Activated CD8-positive, alpha-beta memory T cell treated with anti-CD3 and anti-CD28 coated beads for 4 hours (primary cell): Measurements from ENCODE around the gene EPN2.

Source experiments
- DNase-seq, 2 donors: peaks; one replicate each; pipeline ENCODE4 v3.0.0-alpha.2; 2020; ENCODE audit warnings: low read depth in 2 of 2

EPN2 gene

GRCh38 chr17:19294443-19294842 lies 57.3 kb downstream of the EPN2 start:
- no peak for DNase-seq

- no peak for DNase-seq
Measured at GRCh38 chr17:19295473-19296135, 58.4 kb downstream of the EPN2 start.

GRCh38 chr17:19296786-19297778 lies 59.9 kb downstream of the EPN2 start:
- DNase-seq = no peak

GRCh38 chr17:19298569-19299213 lies 61.5 kb downstream of the EPN2 start:
- DNase-seq = no peak

- DNase-seq = no peak
Measured at GRCh38 chr17:19299214-19299747, 62.1 kb downstream of the EPN2 start.

GRCh38 chr17:19299866-19300265 lies 62.7 kb downstream of the EPN2 start:
- DNase-seq = no peak

- no peak for DNase-seq
Measured at GRCh38 chr17:19301274-19301951, 64.2 kb downstream of the EPN2 start.

- no peak for DNase-seq
Measured at GRCh38 chr17:19301973-19302372, 64.8 kb downstream of the EPN2 start.

GRCh38 chr17:19302791-19303331 lies 65.7 kb downstream of the EPN2 start:
- DNase-seq = no peak

GRCh38 chr17:19303367-19303776 lies 66.2 kb downstream of the EPN2 start:
- DNase-seq = no peak

- no peak for DNase-seq
Measured at GRCh38 chr17:19304209-19304608, 67.0 kb downstream of the EPN2 start.

GRCh38 chr17:19304751-19305150 lies 67.6 kb downstream of the EPN2 start:
- DNase-seq = no peak

- DNase-seq = no peak
Measured at GRCh38 chr17:19305256-19305655, 68.1 kb downstream of the EPN2 start.

- DNase-seq = no peak
Measured at GRCh38 chr17:19305761-19306159, 68.6 kb downstream of the EPN2 start.

- DNase-seq = no peak
Measured at GRCh38 chr17:19306160-19307111, 69.3 kb downstream of the EPN2 start.

GRCh38 chr17:19307521-19307920 lies 70.4 kb downstream of the EPN2 start:
- no peak for DNase-seq

- DNase-seq = no peak
Measured at GRCh38 chr17:19308398-19308797, 71.2 kb downstream of the EPN2 start.

GRCh38 chr17:19309701-19310100 lies 72.5 kb downstream of the EPN2 start:
- no peak for DNase-seq

GRCh38 chr17:19310151-19310550 lies 73.0 kb downstream of the EPN2 start:
- DNase-seq = no peak

GRCh38 chr17:19311016-19311415 lies 73.8 kb downstream of the EPN2 start:
- DNase-seq = no peak
